Keratinocyte (primary cell): ENCODE results near the gene MAPK8. TPM values are rescaled to one million over a fixed set of nuclear protein-coding genes. Genes with fewer than 3 reads are reported as not detected.

Experiments
- DNase-seq: peaks from one replicate; pipeline ENCODE4 v3.0.0-alpha.2; 2011; ENCODE audit warnings: low read depth, missing footprints, low spot score
- FAIRE-seq: peaks from 2 replicates; lab custom pipeline; 2011; peaks lifted over from hg19 to GRCh38; lab: Jason Lieb, UNC
- H2AFZ ChIP-seq: 2 replicates; pipeline ENCODE4 v1.6.0; 2012; ENCODE audit warnings: low read length, control low read depth, inconsistent platforms; ENCODE audit not compliant: control insufficient read depth
- H3K27ac ChIP-seq: 2 replicates; pipeline ENCODE4 v1.5.1; 2011; ENCODE audit warnings: low read length; ENCODE audit not compliant: control insufficient read depth, insufficient read depth
- H3K27me3 ChIP-seq: 3 replicates; pipeline ENCODE4 v1.6.0; 2011; ENCODE audit warnings: low read length; ENCODE audit not compliant: control insufficient read depth, insufficient read depth; ENCODE audit errors: extremely low read depth
- H3K36me3 ChIP-seq, 2 experiments: 2 replicates in 1 of 2; 3 replicates in 1 of 2; pipeline ENCODE4 v1.5.1; 2011; ENCODE audit warnings: low read length in 2 of 2, mild to moderate bottlenecking in 1 of 2; ENCODE audit not compliant: control insufficient read depth in 2 of 2, insufficient read depth in 2 of 2; ENCODE audit errors: extremely low read depth in 1 of 2
- H3K4me1 ChIP-seq: 3 replicates; pipeline ENCODE4 v1.5.1; 2011; ENCODE audit warnings: low read length; ENCODE audit not compliant: control insufficient read depth, insufficient read depth; ENCODE audit errors: extremely low read depth
- H3K4me2 ChIP-seq: 3 replicates; pipeline ENCODE4 v1.6.0; 2011; ENCODE audit warnings: low read depth, low read length; ENCODE audit not compliant: control insufficient read depth, insufficient read depth; ENCODE audit errors: extremely low read depth
- H3K4me3 ChIP-seq, 3 experiments: fragments of 200-600 bp in 1 of 3; sonication (generic) in 1 of 3; 2 replicates in 2 of 3; 3 replicates in 1 of 3; pipeline ENCODE4 v1.5.1; 2011 to 2016; ENCODE audit warnings: low read length in 3 of 3, mild to moderate bottlenecking in 3 of 3, control low read depth in 2 of 3, inconsistent platforms in 1 of 3, low read depth in 1 of 3, mixed read lengths in 1 of 3, mixed run types in 1 of 3, moderate library complexity in 1 of 3; ENCODE audit not compliant: control insufficient read depth in 2 of 3, insufficient read depth in 2 of 3; ENCODE audit errors: extremely low read depth in 1 of 3
- H3K79me2 ChIP-seq: 2 replicates; pipeline ENCODE4 v1.6.0; 2012; ENCODE audit warnings: low read length; ENCODE audit not compliant: control insufficient read depth, insufficient read depth
- H3K9ac ChIP-seq: 3 replicates; pipeline ENCODE4 v1.6.0; 2011; ENCODE audit warnings: low read length; ENCODE audit not compliant: control insufficient read depth, insufficient read depth; ENCODE audit errors: extremely low read depth
- H3K9me1 ChIP-seq: 3 replicates; pipeline ENCODE4 v1.6.0; 2011; ENCODE audit warnings: low read length; ENCODE audit not compliant: control insufficient read depth, insufficient read depth; ENCODE audit errors: extremely low read depth
- H3K9me3 ChIP-seq: 2 replicates; pipeline ENCODE4 v1.5.1; 2012; ENCODE audit warnings: low read depth, low read length; ENCODE audit not compliant: control insufficient read depth
- H4K20me1 ChIP-seq: 3 replicates; pipeline ENCODE4 v1.6.0; 2011; ENCODE audit warnings: low read length; ENCODE audit not compliant: control insufficient read depth, insufficient read depth; ENCODE audit errors: extremely low read depth
- EZH2 ChIP-seq: IDR thresholded peaks from one replicate; pipeline ENCODE4 v1.6.1; 2012; ENCODE audit warnings: inconsistent platforms, mild to moderate bottlenecking, low read length, moderate library complexity
- dilution Hi-C: fragments of 300-500 bp; cut with MboI; formaldehyde crosslinking; loops from one replicate; pipeline ENCODE4 v1.7.0; 2020; ENCODE audit warnings: low sequenced_read_pairs; ENCODE audit not compliant: extremely low pct_ligation_motif_present
- polyA plus RNA-seq, 5 experiments: library from polyadenylated mRNA; depleted of rRNA in 3 of 5; stranded (reverse) in 3 of 5; stranded (forward) in 1 of 5; unstranded in 1 of 5; fragments of >200 nt; gene quantifications; 1 replicate in 1 of 5; 2 replicates in 3 of 5; 3 replicates in 1 of 5; pipeline versions ENCODE4 v1.2.1 to v1.2.3, GENCODE V29; 2011 to 2012; ENCODE audit warnings: missing spikeins in 2 of 5, low read depth in 1 of 5, low replicate concordance in 1 of 5
- TF ChIP-seq, protein P1 (sequence below), 3 experiments: IDR thresholded peaks in 1 of 3; conservative IDR thresholded peaks in 1 of 3; optimal IDR thresholded peaks in 1 of 3; 2 replicates in 2 of 3; 3 replicates in 1 of 3; pipeline versions ENCODE3 to v1.5.1; 2011; ENCODE audit warnings: low read length in 3 of 3, mild to moderate bottlenecking in 3 of 3, moderate library complexity in 2 of 3, control low read depth in 1 of 3, inconsistent platforms in 1 of 3; ENCODE audit not compliant: insufficient read depth in 2 of 3; ENCODE audit errors: extremely low read depth in 1 of 3

The MAPK8 gene
- polyA plus RNA-seq, 1 donor (not counting 4 experiments of a cell fraction or from before 2014, with no cell fraction given): 39.8 TPM

DNA sequence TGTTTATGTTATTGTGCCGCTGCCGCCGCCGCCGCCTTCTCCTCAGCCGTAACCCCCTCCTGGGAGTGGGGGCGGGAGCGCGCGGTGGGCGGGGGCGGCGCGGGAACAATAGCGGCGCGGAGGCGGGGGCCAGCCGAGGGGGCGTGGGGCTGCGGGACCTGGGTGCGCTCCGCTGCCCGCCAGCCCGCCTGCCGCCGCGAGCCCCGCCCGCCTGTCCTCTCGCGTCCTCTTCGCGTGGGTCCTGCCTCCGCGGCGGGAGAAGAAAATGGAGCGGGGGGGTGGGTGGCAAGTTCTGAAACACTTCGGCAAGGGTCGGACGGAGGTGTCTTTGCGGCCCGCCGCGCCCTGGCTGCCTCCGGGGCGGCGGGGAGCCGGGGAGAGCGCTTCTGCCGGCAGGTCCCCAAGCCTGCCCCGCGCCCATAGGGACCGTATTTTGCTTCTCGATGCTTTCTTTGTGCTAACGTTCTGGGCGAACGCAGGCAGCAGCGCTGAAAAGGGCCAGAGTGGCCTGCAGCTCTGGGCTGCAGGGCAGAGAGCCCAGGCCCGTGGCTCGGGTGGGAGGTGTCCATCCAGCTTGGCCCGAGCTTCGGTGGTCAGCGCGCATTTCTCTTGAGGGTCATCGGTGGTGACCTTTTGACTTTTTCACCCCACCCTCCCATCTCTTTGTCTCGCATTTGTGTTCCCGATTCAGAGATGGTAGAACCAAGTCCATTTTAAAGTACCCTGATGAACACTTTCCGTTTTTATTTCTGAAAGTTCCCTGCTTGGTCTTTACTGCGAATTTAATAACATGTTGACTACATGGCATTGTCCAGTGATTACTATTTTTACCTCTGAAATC is 613 bp downstream of the MAPK8 start:
- peaks cover 19% of the 10 kb centered on the region for H3K4me1 ChIP-seq
- TF ChIP-seq, protein P1, sequence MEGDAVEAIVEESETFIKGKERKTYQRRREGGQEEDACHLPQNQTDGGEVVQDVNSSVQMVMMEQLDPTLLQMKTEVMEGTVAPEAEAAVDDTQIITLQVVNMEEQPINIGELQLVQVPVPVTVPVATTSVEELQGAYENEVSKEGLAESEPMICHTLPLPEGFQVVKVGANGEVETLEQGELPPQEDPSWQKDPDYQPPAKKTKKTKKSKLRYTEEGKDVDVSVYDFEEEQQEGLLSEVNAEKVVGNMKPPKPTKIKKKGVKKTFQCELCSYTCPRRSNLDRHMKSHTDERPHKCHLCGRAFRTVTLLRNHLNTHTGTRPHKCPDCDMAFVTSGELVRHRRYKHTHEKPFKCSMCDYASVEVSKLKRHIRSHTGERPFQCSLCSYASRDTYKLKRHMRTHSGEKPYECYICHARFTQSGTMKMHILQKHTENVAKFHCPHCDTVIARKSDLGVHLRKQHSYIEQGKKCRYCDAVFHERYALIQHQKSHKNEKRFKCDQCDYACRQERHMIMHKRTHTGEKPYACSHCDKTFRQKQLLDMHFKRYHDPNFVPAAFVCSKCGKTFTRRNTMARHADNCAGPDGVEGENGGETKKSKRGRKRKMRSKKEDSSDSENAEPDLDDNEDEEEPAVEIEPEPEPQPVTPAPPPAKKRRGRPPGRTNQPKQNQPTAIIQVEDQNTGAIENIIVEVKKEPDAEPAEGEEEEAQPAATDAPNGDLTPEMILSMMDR (optimal IDR thresholded peaks at IDR 0.05 in 1 of 3, IDR thresholded peaks at IDR 0.05 in 1 of 3, conservative IDR thresholded peaks at IDR 0.05 in 1 of 3; ENCODE audit: extremely low read depth in 1 of 3, insufficient read depth in 2 of 3, low read length in 3 of 3): no peak
- TF ChIP-seq EZH2: no peak
- dilution Hi-C loops: no loop called here
- no peaks in the 10 kb centered on the region for H4K20me1 ChIP-seq
- H3K27me3 ChIP-seq: no peaks in the 10 kb centered on the region
- no peaks in the 10 kb centered on the region for H3K36me3 ChIP-seq
- H3K9me1 ChIP-seq: peaks cover 4% of the 10 kb centered on the region
- H3K27ac ChIP-seq: peak overlapping the region; percentile 60
- peaks cover 31% of the 10 kb centered on the region for H3K79me2 ChIP-seq
- H3K9me3 ChIP-seq: no peaks in the 10 kb centered on the region
- peak overlapping the region; percentile 66 for H2AFZ ChIP-seq
- no peak for DNase-seq
- peak overlapping the region; percentile 89 for H3K4me2 ChIP-seq
- FAIRE-seq: no peak
- peak overlapping the region; percentile 79 for H3K9ac ChIP-seq
- H3K4me3 ChIP-seq: peak overlapping the region; percentile 82 to 89 (median 84)

DNA sequence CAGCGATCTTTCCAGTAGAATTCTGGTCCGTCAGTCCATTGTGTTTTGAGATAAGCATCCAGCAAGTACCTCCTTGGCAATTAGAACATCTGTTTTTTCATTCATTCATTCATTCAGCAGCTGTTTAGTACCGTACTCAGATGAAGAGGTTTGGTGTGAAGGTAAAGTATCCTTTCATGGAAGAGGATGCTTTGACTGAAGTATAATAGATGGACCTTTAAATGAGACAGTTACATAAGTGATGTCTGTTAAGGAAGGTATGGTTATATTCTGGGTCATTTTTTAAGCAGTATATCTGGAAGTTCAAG is 1.2 kb downstream of the MAPK8 start:
- TF ChIP-seq, protein P1 (optimal IDR thresholded peaks at IDR 0.05 in 1 of 3, IDR thresholded peaks at IDR 0.05 in 1 of 3, conservative IDR thresholded peaks at IDR 0.05 in 1 of 3; ENCODE audit: extremely low read depth in 1 of 3, insufficient read depth in 2 of 3, low read length in 3 of 3): no peak
- no peak for TF ChIP-seq EZH2
- no peak overlapping the region for H3K27ac ChIP-seq
- no peaks in the 10 kb centered on the region for H3K27me3 ChIP-seq
- dilution Hi-C loops: no loop called here
- no peaks in the 10 kb centered on the region for H3K9me3 ChIP-seq
- H3K36me3 ChIP-seq: no peaks in the 10 kb centered on the region
- peak overlapping the region; percentile 82 to 89 (median 84) for H3K4me3 ChIP-seq
- H3K9ac ChIP-seq: peak overlapping the region; percentile 79
- H3K4me1 ChIP-seq: peaks cover 19% of the 10 kb centered on the region
- H3K4me2 ChIP-seq: peak overlapping the region; percentile 89
- no peak overlapping the region for H2AFZ ChIP-seq
- H3K79me2 ChIP-seq: peaks cover 36% of the 10 kb centered on the region
- H3K9me1 ChIP-seq: peaks cover 4% of the 10 kb centered on the region
- DNase-seq (no peak), FAIRE-seq (no peak)
- H4K20me1 ChIP-seq: no peaks in the 10 kb centered on the region
